ENCODE data around the gene RCOR1.

- TF ChIP-seq USF2 (IDR thresholded peaks at IDR 0.05), result no peak
- no peak for TF ChIP-seq HMGXB4 (CRISPR knock-in tag; IDR thresholded peaks at IDR 0.05; ENCODE audit: borderline replicate concordance)
- no peak for TF ChIP-seq SMC3 (IDR thresholded peaks at IDR 0.05)
- TF ChIP-seq CTCF (IDR thresholded peaks at IDR 0.05), result no peak
- TF ChIP-seq POLR2A (IDR thresholded peaks at IDR 0.05; ENCODE audit: low read length), result no peak
- TF ChIP-seq, protein P1, sequence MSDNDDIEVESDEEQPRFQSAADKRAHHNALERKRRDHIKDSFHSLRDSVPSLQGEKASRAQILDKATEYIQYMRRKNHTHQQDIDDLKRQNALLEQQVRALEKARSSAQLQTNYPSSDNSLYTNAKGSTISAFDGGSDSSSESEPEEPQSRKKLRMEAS (IDR thresholded peaks at IDR 0.05), result no peak
- TF ChIP-seq NFE2L2 (conservative IDR thresholded peaks at IDR 0.05; ENCODE audit: low read length), result no peak
These were observed 107.1 kb downstream of the RCOR1 start for GRCh38 chr14:102699416-102700110.

Data from A549 (cell line).